HFFc6 (cell line): ENCODE results near the gene TMCC2. TPM values are rescaled to one million over a fixed set of nuclear protein-coding genes. Genes with fewer than 3 reads are reported as not detected.

Experiments
- DNase-seq: peaks from one replicate; pipeline ENCODE4 v3.0.0-alpha.2; 2018
- H3K27ac Mint-ChIP-seq: 2 replicates; pipeline ENCODE4 v1.8.0; 2020; ENCODE audit warnings: mild to moderate bottlenecking, mixed read lengths
- H3K27me3 Mint-ChIP-seq: 2 replicates; pipeline ENCODE4 v1.8.0; 2021; ENCODE audit warnings: mild to moderate bottlenecking, moderate library complexity, mixed read lengths; ENCODE audit not compliant: insufficient read depth
- H3K36me3 Mint-ChIP-seq: 2 replicates; pipeline ENCODE4 v1.8.0; 2021; ENCODE audit warnings: low read depth, mixed read lengths
- H3K4me1 Mint-ChIP-seq: 2 replicates; pipeline ENCODE4 v1.8.0; 2020; ENCODE audit warnings: low read depth, mixed read lengths
- H3K4me3 Mint-ChIP-seq: 2 replicates; pipeline ENCODE4 v1.8.0; 2020; ENCODE audit warnings: mild to moderate bottlenecking, moderate library complexity, mixed read lengths
- H3K9me3 Mint-ChIP-seq: 2 replicates; pipeline ENCODE4 v1.8.0; 2020; ENCODE audit warnings: mild to moderate bottlenecking, mixed read lengths
- CTCF ChIP-seq: fragments of 200-600 bp; sonication (generic); IDR thresholded peaks from 2 replicates; pipeline ENCODE4 v1.5.0; 2021; ENCODE audit warnings: antibody characterized with exemption, mild to moderate bottlenecking
- total RNA-seq, 6 experiments: library from RNA; stranded (reverse); fragmentation: NEBNext Ultra II Directional; extraction: Animal tissue kit (Norgen Biotek cat#: 25700); gene quantifications; 2 replicates in 1 of 6; 3 replicates in 5 of 6; pipeline ENCODE4 v1.2.3, GENCODE V29; 2021

TMCC2 gene
- total RNA-seq, 6 experiments from 2014 or later = 3.4 to 4.2 (median 3.9) TPM

DNA sequence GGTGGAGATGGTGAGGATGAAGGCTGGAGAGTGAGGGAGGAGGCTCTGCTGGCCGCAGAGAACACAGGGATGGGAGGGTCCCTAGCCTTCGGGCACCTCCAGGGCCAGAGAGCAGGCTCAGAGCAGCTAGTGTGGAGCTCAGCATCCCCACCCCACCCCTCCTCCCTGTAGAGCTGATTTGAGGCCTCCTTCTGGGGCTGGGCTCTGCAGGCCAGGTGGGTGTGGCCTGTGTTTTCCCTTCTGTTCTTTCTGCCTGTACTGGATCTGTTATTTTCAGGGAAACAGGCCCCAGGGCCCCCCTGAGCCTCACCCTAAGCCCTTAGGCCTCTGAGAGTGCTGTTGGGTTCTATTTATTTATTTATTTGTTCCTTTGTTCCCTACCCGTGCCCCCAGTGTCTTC lies 44.8 kb downstream of the TMCC2 start:
- Mint-ChIP-seq H3K27me3 (peaks cover 3% of the 10 kb centered on the region; the same call in 1 of the 2 replicates), H3K4me1 (peaks cover 19% of the 10 kb centered on the region), H3K4me3 (no peak overlapping the region), H3K27ac (no peak overlapping the region), H3K9me3 (no peaks in the 10 kb centered on the region), H3K36me3 (peaks cover 4% of the 10 kb centered on the region; the same call in 1 of the 2 replicates)
- no peak for DNase-seq
- TF ChIP-seq CTCF = no peak

DNA sequence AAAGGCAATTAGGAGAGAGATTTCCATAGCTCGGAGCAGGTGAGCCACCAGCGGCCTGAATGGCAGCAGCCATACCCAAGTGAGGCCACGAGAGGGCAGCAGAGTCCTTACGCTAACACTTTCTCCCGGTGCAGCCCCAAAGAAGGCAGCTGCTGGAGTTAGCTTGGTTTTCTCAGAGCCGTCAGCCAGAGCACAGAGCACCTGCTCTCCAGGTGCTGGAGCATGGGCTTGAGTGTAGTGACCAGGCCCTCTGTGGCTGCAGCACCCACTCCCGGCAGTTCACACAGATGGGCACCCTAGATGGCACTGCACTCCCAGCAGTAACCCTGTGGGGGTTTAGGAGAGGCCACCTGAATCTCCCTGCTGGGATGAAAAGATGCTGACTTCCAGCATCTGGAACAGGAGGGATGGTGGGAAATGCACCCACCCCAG lies 45.8 kb downstream of the TMCC2 start:
- Mint-ChIP-seq H3K4me1 (peaks cover 19% of the 10 kb centered on the region), H3K36me3 (peaks cover 4% of the 10 kb centered on the region; the same call in 1 of the 2 replicates), H3K4me3 (no peak overlapping the region), H3K27me3 (peaks cover 4% of the 10 kb centered on the region; the same call in 1 of the 2 replicates), H3K9me3 (no peaks in the 10 kb centered on the region), H3K27ac (no peak overlapping the region)
- TF ChIP-seq CTCF = peak; percentile 99
- peak; percentile 56 for DNase-seq

GRCh38 chr1:205274041-205274691 lies 46.4 kb downstream of the TMCC2 start:
- no peak for DNase-seq
- Mint-ChIP-seq H3K9me3 (no peaks in the 10 kb centered on the region), H3K27ac (no peak overlapping the region), H3K27me3 (peaks cover 5% of the 10 kb centered on the region; the same call in 1 of the 2 replicates), H3K4me1 (peaks cover 19% of the 10 kb centered on the region), H3K4me3 (no peak overlapping the region), H3K36me3 (peaks cover 4% of the 10 kb centered on the region; the same call in 1 of the 2 replicates)
- TF ChIP-seq CTCF = no peak

DNA sequence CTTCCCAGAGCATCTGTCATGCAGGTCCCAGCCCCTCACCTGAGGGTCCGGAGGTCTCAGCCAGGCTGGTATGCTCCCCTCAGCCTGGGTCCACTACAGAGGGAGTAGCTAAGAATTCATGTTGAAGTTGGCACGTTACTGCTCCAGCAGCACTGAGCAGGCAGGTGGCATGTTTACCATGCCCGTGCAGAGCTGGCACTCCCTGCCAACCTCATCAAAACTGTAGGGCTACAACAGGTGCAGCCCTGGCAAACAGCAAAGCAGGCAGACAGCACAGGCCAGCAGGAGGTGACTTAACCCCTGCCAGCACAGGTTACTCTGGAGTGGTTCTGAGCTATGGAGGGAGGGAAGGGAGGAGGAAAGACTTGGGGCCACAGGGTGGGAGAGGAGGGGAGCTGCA lies 47.4 kb downstream of the TMCC2 start:
- no peak for TF ChIP-seq CTCF
- Mint-ChIP-seq H3K27ac (no peak overlapping the region), H3K4me1 (peaks cover 18% of the 10 kb centered on the region), H3K4me3 (no peak overlapping the region), H3K36me3 (peaks cover 4% of the 10 kb centered on the region; the same call in 1 of the 2 replicates), H3K9me3 (no peaks in the 10 kb centered on the region), H3K27me3 (peaks cover 5% of the 10 kb centered on the region; the same call in 1 of the 2 replicates)
- DNase-seq = no peak

DNA sequence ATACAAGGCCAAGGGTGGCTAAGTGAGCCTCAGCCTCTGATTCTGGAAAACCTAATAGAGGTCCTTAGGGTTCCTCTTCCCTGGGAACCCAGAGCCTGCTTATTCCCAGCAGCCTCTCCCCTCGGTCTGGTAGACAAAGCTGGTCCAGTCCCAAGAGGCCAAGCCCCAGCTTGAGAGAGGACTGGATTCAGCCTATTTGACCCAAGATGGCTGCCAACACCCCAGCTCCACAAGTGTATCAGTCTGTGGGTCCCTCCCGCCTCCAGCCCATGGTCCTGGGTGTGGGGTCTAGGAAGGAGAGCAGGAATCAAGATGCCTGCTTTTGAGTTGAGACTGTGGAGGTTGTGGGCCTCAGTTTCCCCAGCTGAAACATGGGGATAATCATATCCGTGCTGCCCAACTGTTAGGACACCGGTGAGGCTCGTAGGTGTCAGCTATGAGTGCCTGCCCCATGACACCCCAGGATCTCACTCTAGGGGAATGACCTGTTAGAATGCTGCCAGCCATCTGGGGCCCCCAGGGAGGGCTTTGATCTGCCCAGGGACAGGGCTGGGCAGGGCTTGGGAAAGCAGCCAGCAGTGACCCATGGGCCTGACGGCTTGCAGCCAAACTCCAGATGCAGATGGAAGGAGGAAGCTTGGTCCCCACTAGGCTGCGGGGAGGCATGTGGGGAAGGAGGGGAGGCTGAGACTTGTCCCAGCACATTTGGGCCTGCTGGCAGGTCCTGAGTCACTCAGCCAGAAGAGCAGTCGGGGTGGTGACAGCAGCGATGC lies 48.4 kb downstream of the TMCC2 start:
- Mint-ChIP-seq H3K36me3 (peaks cover under 1% of the 10 kb centered on the region; the same call in 1 of the 2 replicates), H3K27me3 (peaks cover 5% of the 10 kb centered on the region; the same call in 1 of the 2 replicates), H3K4me3 (no peak overlapping the region), H3K4me1 (peaks cover 9% of the 10 kb centered on the region), H3K27ac (no peak overlapping the region), H3K9me3 (no peaks in the 10 kb centered on the region)
- no peak for TF ChIP-seq CTCF
- no peak for DNase-seq
